OCI-LY3 (cell line): ENCODE data around the gene POLRMT.

Experiments used
- H2AFZ ChIP-seq: fragments of 200-600, 300-600 bp; shearing (Covaris generic); 2 replicates; pipeline ENCODE4 v1.6.0; 2014; ENCODE audit warnings: antibody characterized with exemption, low read depth, low read length
- H3K27ac ChIP-seq: fragments of 200-600, 300-600 bp; sonication (generic); 2 replicates; pipeline ENCODE4 v1.5.1; 2014; ENCODE audit warnings: mild to moderate bottlenecking, low read length, moderate library complexity, mixed read lengths
- H3K27me3 ChIP-seq: fragments of 200-600, 300-600 bp; sonication (generic); 2 replicates; pipeline ENCODE4 v1.6.1; 2014; ENCODE audit warnings: low read depth, low read length, mixed read lengths
- H3K36me3 ChIP-seq: fragments of 200-600, 300-600 bp; sonication (generic); replicated peaks from 2 replicates; pipeline ENCODE3; 2014; ENCODE audit warnings: low read depth, low read length, mixed read lengths
- H3K4me1 ChIP-seq: fragments of 300-600, 200-600 bp; sonication (generic); 2 replicates; pipeline ENCODE4 v1.6.1; 2014; ENCODE audit warnings: low read length, mixed read lengths
- H3K4me2 ChIP-seq: fragments of 200-600, 300-600 bp; sonication (generic); 2 replicates; pipeline ENCODE4 v1.6.1; 2014; ENCODE audit warnings: low read length, mixed read lengths
- H3K4me3 ChIP-seq: fragments of 300-600, 200-600 bp; sonication (generic); 2 replicates; pipeline ENCODE4 v1.5.1; 2014; ENCODE audit warnings: antibody characterized with exemption, mild to moderate bottlenecking, low read length, moderate library complexity
- H3K79me2 ChIP-seq: fragments of 300-600, 200-600 bp; shearing (Covaris generic); 2 replicates; pipeline ENCODE4 v1.6.1; 2014; ENCODE audit warnings: mild to moderate bottlenecking, low read length, mixed read lengths
- H3K9ac ChIP-seq: fragments of 300-600, 200-600 bp; shearing (Covaris generic); 2 replicates; pipeline ENCODE4 v1.6.0; 2014; ENCODE audit warnings: mild to moderate bottlenecking, low read length, moderate library complexity
- H3K9me3 ChIP-seq: fragments of 200-600, 300-600 bp; shearing (Covaris generic); 2 replicates; pipeline ENCODE4 v1.6.1; 2014; ENCODE audit warnings: low read length, mixed read lengths; ENCODE audit not compliant: insufficient read depth
- H4K20me1 ChIP-seq: fragments of 200-600, 300-600 bp; sonication (generic); 2 replicates; pipeline ENCODE4 v1.6.1; 2016; ENCODE audit warnings: low read length, mixed read lengths; ENCODE audit not compliant: insufficient read depth
- CTCF ChIP-seq: fragments of 200-600, 300-600 bp; sonication (generic); IDR thresholded peaks from 2 replicates; pipeline ENCODE4 v1.5.1; 2014; ENCODE audit warnings: antibody characterized with exemption, low read length, low read depth
- EZH2phosphoT487 ChIP-seq: fragments of 200-600 bp; shearing (Covaris generic); IDR thresholded peaks from 2 replicates; pipeline ENCODE4 v1.6.1; 2018; ENCODE audit warnings: antibody characterized with exemption, mixed run types, low read depth

Gene POLRMT

GRCh38 chr19:653425-653824 is 20.1 kb upstream of the POLRMT start:
- H3K79me2 ChIP-seq = peaks cover 77% of the 10 kb centered on the region
- no peak overlapping the region for H3K4me2 ChIP-seq
- H2AFZ ChIP-seq = no peak overlapping the region
- no peaks in the 10 kb centered on the region for H3K4me1 ChIP-seq
- no peak for TF ChIP-seq EZH2phosphoT487
- no peak for TF ChIP-seq CTCF
- H3K9me3 ChIP-seq = no peaks in the 10 kb centered on the region
- H3K9ac ChIP-seq = no peak overlapping the region
- peaks cover 74% of the 10 kb centered on the region for H4K20me1 ChIP-seq
- H3K36me3 ChIP-seq = peaks cover 61% of the 10 kb centered on the region
- no peak overlapping the region for H3K27ac ChIP-seq
- H3K27me3 ChIP-seq = no peaks in the 10 kb centered on the region
- no peak overlapping the region for H3K4me3 ChIP-seq

- Histone ChIP-seq H3K79me2 (peaks cover 70% of the 10 kb centered on the region), H3K4me1 (no peaks in the 10 kb centered on the region), H3K9me3 (no peaks in the 10 kb centered on the region), H3K9ac (no peak overlapping the region), H3K27me3 (no peaks in the 10 kb centered on the region), H3K4me2 (no peak overlapping the region), H3K36me3 (peaks cover 56% of the 10 kb centered on the region), H4K20me1 (peaks cover 67% of the 10 kb centered on the region), H3K27ac (no peak overlapping the region), H3K4me3 (no peak overlapping the region), H2AFZ (no peak overlapping the region)
- TF ChIP-seq CTCF (no peak), EZH2phosphoT487 (no peak)
Observed at GRCh38 chr19:652467-653389, 19.4 kb upstream of the POLRMT start.

DNA sequence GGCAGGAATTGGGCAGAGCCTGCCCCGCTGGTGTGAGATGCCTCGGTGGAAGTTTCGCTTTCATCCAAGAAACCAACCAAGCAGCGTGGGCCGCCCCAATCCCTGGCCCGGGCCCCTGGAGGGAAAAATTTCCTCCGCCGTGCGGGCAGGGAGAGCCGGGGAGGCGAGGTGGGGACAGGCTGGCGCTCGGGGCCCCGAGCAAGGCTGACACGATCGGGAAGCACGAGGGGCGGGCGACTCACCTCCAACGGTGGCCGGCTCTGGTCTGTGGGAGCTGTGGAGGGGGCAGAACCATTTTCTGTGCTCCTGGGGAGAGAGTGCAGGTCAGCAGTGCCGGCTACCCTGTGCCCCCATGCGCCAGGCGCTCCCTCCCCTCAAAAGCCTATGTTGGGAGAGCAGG is 18.7 kb upstream of the POLRMT start:
- H3K27ac ChIP-seq = no peak overlapping the region
- H3K4me1 ChIP-seq = no peaks in the 10 kb centered on the region
- no peaks in the 10 kb centered on the region for H3K27me3 ChIP-seq
- no peak overlapping the region for H3K4me2 ChIP-seq
- H4K20me1 ChIP-seq = peaks cover 59% of the 10 kb centered on the region
- no peak overlapping the region for H3K4me3 ChIP-seq
- no peaks in the 10 kb centered on the region for H3K9me3 ChIP-seq
- TF ChIP-seq EZH2phosphoT487 (no peak), CTCF (no peak)
- peaks cover 63% of the 10 kb centered on the region for H3K79me2 ChIP-seq
- H2AFZ ChIP-seq = no peak overlapping the region
- H3K36me3 ChIP-seq = peaks cover 56% of the 10 kb centered on the region
- H3K9ac ChIP-seq = no peak overlapping the region

- no peak overlapping the region for H3K9ac ChIP-seq
- H4K20me1 ChIP-seq = peaks cover 52% of the 10 kb centered on the region
- no peaks in the 10 kb centered on the region for H3K27me3 ChIP-seq
- no peak overlapping the region for H3K4me3 ChIP-seq
- H3K4me1 ChIP-seq = no peaks in the 10 kb centered on the region
- no peak overlapping the region for H3K27ac ChIP-seq
- H3K79me2 ChIP-seq = peaks cover 56% of the 10 kb centered on the region
- H3K4me2 ChIP-seq = no peak overlapping the region
- TF ChIP-seq EZH2phosphoT487 (no peak), CTCF (no peak)
- H2AFZ ChIP-seq = no peak overlapping the region
- H3K36me3 ChIP-seq = peaks cover 59% of the 10 kb centered on the region
- no peaks in the 10 kb centered on the region for H3K9me3 ChIP-seq
Observed at GRCh38 chr19:651114-651818, 17.9 kb upstream of the POLRMT start.
